ENCODE results near the gene ANKS1B. TPM values are rescaled to one million over a fixed set of nuclear protein-coding genes. Genes with fewer than 3 reads are reported as not detected.

The ANKS1B gene
- total and polyA plus RNA-seq, 11 donors, result 0.62 to 5.8 (median 1.8) TPM

DNA sequence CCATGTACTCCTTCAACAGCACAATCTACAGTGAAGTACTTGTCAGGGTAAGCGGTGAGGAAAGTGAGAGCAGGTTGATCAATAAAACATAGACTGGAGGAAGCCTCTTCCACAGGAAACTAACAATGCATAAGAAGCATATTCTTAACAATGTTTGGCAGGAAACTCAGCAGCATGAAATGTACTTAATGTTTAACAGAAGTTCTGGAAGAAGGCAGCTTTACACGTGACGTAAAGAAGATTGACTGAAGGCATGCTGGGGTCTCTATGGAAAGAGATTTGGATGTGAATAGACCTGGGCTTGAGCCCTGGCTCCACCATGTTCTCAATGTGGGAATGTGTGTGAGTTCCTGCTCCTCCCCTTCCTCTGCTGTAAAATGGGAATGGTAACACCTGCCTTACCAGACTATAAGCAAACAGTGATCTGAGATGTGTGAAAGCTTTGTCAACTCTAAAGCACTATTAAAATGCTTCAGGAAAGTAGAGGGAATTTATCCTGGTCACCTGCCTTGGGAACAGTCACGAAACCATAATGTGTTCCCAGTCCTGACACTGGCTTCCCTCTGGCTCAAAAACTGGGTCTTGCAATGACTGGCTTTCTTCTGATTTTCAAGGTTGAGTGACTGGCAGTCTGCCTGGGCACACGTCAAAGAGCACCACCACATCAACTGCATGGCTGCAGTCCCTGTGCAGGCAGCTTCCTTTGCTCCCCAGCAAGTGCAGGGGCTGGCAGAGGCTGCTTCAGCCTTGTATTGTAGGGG is 955.0 kb downstream of the ANKS1B start:
- H3K9me3 ChIP-seq, result peaks cover 0 to 10% (median 0%) of the 10 kb centered on the region in 12 donors
- TF ChIP-seq POLR2A (IDR thresholded peaks at IDR 0.05), result no peak
- TF ChIP-seq, protein P1, sequence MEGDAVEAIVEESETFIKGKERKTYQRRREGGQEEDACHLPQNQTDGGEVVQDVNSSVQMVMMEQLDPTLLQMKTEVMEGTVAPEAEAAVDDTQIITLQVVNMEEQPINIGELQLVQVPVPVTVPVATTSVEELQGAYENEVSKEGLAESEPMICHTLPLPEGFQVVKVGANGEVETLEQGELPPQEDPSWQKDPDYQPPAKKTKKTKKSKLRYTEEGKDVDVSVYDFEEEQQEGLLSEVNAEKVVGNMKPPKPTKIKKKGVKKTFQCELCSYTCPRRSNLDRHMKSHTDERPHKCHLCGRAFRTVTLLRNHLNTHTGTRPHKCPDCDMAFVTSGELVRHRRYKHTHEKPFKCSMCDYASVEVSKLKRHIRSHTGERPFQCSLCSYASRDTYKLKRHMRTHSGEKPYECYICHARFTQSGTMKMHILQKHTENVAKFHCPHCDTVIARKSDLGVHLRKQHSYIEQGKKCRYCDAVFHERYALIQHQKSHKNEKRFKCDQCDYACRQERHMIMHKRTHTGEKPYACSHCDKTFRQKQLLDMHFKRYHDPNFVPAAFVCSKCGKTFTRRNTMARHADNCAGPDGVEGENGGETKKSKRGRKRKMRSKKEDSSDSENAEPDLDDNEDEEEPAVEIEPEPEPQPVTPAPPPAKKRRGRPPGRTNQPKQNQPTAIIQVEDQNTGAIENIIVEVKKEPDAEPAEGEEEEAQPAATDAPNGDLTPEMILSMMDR (IDR thresholded peaks at IDR 0.05), result no peak
- H3K27ac ChIP-seq, result no peak overlapping the region
- ATAC-seq, result no peak
- 59 to 67% (median 63%) methylated on average over 4 to 5 of the region's 5 CpGs for WGBS, 4 donors
- H3K4me3 ChIP-seq, result no peak overlapping the region
- H3K36me3 ChIP-seq, result no peaks in the 10 kb centered on the region
- H3K4me1 ChIP-seq, result no peaks in the 10 kb centered on the region
- no peak for DNase-seq
- H3K27me3 ChIP-seq, result no peaks in the 10 kb centered on the region
- intact Hi-C loops (cut with DNase I), result no loop called here

GRCh38 chr12:99027461-99027860 is 957.3 kb downstream of the ANKS1B start:
- Histone ChIP-seq H3K27me3 (no peaks in the 10 kb centered on the region), H3K27ac (no peak overlapping the region), H3K4me3 (no peak overlapping the region), H3K36me3 (no peaks in the 10 kb centered on the region), H3K4me1 (no peaks in the 10 kb centered on the region), H3K9me3 (peaks cover 0 to 6% (median 0%) of the 10 kb centered on the region in 12 donors)
- no peak for TF ChIP-seq POLR2A (IDR thresholded peaks at IDR 0.05)
- TF ChIP-seq, protein P1 (IDR thresholded peaks at IDR 0.05), result no peak
- WGBS, 4 donors, result 67 to 78% (median 73%) methylated on average over 2 of the region's 2 CpGs
- no peak for ATAC-seq
- no peak for DNase-seq
- intact Hi-C loops (cut with DNase I), result no loop called here

DNA sequence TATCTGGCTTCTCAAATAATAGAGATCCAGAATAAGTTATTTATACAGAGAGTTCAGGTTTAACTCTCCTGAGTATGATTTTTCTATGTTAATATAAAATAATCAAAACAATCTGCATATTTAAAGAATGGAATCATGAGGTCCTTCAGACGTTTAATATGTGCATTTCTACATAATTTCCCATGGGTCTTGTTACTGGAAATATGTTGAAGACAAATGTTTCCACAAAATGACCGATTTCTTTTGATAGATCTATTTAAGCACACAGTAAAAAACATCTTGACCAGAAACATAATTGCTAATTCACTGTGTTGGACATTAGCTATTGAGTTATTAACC is 957.7 kb downstream of the ANKS1B start:
- DNase-seq (no peak), ATAC-seq (no peak)
- H3K4me3 ChIP-seq, result no peak overlapping the region
- WGBS, 4 donors, result 33 to 45% (median 35%) methylated on average over 2 of the region's 2 CpGs
- no peak overlapping the region for H3K27ac ChIP-seq
- no peaks in the 10 kb centered on the region for H3K27me3 ChIP-seq
- TF ChIP-seq, protein P1 (IDR thresholded peaks at IDR 0.05), result no peak
- no peak for TF ChIP-seq POLR2A (IDR thresholded peaks at IDR 0.05)
- peaks cover 0 to 1% (median 0%) of the 10 kb centered on the region in 12 donors for H3K9me3 ChIP-seq
- no peaks in the 10 kb centered on the region for H3K4me1 ChIP-seq
- no peaks in the 10 kb centered on the region for H3K36me3 ChIP-seq
- intact Hi-C loops (cut with DNase I), result no loop called here

DNA sequence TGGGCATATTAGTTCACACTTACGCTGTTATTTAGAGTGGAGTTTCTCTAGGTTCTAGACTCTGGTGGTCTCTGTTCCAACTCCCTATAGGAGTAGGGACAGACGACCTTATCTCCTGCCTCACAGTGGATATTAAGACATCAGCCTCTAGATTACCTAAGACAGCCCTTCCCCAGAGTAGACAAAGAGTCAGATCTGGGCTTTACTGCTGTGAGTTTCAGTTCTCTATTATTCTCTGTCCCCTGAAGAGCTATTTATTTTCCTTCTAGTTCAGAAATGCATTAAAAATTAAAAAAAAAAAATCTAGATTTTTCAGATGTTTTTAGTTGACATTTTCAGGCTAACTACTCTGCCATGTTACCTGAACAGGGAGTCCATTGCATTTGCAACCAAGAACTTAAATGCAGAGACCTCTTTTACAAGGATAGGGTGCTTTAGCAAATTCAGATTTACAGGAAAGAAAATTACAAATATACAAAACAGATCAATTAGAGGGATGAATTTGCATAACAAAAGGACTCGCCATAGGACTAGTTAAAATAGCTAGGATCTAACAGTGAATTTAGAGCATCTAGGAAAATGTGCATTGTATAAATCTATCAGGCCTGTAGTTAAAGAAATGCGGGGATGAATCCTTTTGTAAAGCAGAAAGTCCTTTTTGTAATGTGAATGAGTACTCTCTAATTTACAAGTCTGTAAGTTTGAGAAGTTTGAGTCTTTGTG is 958.2 kb downstream of the ANKS1B start:
- no peaks in the 10 kb centered on the region for H3K4me1 ChIP-seq
- no peak overlapping the region for H3K4me3 ChIP-seq
- TF ChIP-seq POLR2A (IDR thresholded peaks at IDR 0.05), result no peak
- TF ChIP-seq, protein P1 (IDR thresholded peaks at IDR 0.05), result no peak
- DNase-seq (no peak), ATAC-seq (no peak)
- H3K27ac ChIP-seq, result no peak overlapping the region
- no peaks in the 10 kb centered on the region for H3K27me3 ChIP-seq
- H3K9me3 ChIP-seq, result no peaks in the 10 kb centered on the region
- intact Hi-C loops (cut with DNase I), result no loop called here
- WGBS, 4 donors, result 69 to 76% (median 73%) methylated on average over 4 of the region's 4 CpGs
- H3K36me3 ChIP-seq, result no peaks in the 10 kb centered on the region
